Measurements from ENCODE around the gene BCL2L11. TPM values are rescaled to one million over a fixed set of nuclear protein-coding genes. Genes with fewer than 3 reads are reported as not detected.

The BCL2L11 gene
- total and polyA plus RNA-seq, 2 experiments from 2014 or later, result 10.6 to 22.5 TPM

DNA sequence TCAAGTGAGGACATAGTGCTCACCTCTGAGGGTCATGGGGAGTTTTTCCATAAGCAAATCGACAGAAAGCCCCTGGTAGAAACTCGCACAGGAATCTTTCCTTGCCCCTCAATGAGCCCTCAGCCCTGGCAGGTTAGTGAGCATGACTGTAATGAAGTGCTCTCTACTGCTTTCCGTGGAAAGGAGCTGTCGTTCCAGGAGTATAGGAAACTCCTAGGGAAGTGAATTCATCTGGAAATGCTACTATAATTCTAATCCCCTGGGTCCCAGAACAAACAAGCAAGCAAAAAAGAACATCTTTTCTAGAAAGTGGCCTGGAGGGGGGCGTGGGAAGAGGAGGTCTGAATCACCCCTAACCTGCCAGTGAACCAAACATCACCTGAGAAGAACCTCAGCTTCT, 18.1 kb downstream of the BCL2L11 start:
- H3K9me3 Mint-ChIP-seq, result no peaks in the 10 kb centered on the region
- H3K4me1 Mint-ChIP-seq, result peaks cover 18% of the 10 kb centered on the region; the same call in 2 of the 3 replicates
- no peak overlapping the region for H3K4me3 Mint-ChIP-seq
- Histone ChIP-seq H3K79me2 (replicated peaks; ENCODE audit: insufficient read depth) (peaks cover 87% of the 10 kb centered on the region), H3K9me2 (ENCODE audit: insufficient read depth) (no peaks in the 10 kb centered on the region), H3F3A (replicated peaks; ENCODE audit: low read depth) (no peaks in the 10 kb centered on the region), H3K36me3 (ENCODE audit: insufficient read depth) (peaks cover 5% of the 10 kb centered on the region; the same call in 1 of the 2 replicates), H3K27me3 (ENCODE audit: insufficient read depth) (no peaks in the 10 kb centered on the region), H3K4me1 (ENCODE audit: insufficient read depth) (no peaks in the 10 kb centered on the region), H3K4me3 (no peak overlapping the region), H2AFZ (no peak overlapping the region), H3K4me2 (no peak overlapping the region), H3K27ac (ENCODE audit: low read depth) (no peak overlapping the region), H4K20me1 (replicated peaks; ENCODE audit: insufficient read depth) (peaks cover 30% of the 10 kb centered on the region)
- DNase-seq (ENCODE audit: low spot score) (no peak), ATAC-seq (no peak)
- H3K27ac Mint-ChIP-seq, result peak overlapping the region; percentile 55; the same call in 1 of the 2 replicates
- H3K36me3 Mint-ChIP-seq (ENCODE audit: low read depth), result peaks cover 52% of the 10 kb centered on the region
- H3K27me3 Mint-ChIP-seq (ENCODE audit: insufficient read depth, low read depth, poor library complexity), result peaks cover 4% of the 10 kb centered on the region
- TF ChIP-seq NANOG (IDR thresholded peaks at IDR 0.05; ENCODE audit: borderline replicate concordance), result no peak
- no peak for TF ChIP-seq ZNF114 (CRISPR knock-in tag; IDR thresholded peaks at IDR 0.05)
- TF ChIP-seq, protein P1, sequence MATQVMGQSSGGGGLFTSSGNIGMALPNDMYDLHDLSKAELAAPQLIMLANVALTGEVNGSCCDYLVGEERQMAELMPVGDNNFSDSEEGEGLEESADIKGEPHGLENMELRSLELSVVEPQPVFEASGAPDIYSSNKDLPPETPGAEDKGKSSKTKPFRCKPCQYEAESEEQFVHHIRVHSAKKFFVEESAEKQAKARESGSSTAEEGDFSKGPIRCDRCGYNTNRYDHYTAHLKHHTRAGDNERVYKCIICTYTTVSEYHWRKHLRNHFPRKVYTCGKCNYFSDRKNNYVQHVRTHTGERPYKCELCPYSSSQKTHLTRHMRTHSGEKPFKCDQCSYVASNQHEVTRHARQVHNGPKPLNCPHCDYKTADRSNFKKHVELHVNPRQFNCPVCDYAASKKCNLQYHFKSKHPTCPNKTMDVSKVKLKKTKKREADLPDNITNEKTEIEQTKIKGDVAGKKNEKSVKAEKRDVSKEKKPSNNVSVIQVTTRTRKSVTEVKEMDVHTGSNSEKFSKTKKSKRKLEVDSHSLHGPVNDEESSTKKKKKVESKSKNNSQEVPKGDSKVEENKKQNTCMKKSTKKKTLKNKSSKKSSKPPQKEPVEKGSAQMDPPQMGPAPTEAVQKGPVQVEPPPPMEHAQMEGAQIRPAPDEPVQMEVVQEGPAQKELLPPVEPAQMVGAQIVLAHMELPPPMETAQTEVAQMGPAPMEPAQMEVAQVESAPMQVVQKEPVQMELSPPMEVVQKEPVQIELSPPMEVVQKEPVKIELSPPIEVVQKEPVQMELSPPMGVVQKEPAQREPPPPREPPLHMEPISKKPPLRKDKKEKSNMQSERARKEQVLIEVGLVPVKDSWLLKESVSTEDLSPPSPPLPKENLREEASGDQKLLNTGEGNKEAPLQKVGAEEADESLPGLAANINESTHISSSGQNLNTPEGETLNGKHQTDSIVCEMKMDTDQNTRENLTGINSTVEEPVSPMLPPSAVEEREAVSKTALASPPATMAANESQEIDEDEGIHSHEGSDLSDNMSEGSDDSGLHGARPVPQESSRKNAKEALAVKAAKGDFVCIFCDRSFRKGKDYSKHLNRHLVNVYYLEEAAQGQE (IDR thresholded peaks at IDR 0.05; ENCODE audit: unreplicated experiment), result no peak
- no peak for TF ChIP-seq STAT1 (IDR thresholded peaks at IDR 0.05; ENCODE audit: unreplicated experiment)
- TF ChIP-seq, protein P2, sequence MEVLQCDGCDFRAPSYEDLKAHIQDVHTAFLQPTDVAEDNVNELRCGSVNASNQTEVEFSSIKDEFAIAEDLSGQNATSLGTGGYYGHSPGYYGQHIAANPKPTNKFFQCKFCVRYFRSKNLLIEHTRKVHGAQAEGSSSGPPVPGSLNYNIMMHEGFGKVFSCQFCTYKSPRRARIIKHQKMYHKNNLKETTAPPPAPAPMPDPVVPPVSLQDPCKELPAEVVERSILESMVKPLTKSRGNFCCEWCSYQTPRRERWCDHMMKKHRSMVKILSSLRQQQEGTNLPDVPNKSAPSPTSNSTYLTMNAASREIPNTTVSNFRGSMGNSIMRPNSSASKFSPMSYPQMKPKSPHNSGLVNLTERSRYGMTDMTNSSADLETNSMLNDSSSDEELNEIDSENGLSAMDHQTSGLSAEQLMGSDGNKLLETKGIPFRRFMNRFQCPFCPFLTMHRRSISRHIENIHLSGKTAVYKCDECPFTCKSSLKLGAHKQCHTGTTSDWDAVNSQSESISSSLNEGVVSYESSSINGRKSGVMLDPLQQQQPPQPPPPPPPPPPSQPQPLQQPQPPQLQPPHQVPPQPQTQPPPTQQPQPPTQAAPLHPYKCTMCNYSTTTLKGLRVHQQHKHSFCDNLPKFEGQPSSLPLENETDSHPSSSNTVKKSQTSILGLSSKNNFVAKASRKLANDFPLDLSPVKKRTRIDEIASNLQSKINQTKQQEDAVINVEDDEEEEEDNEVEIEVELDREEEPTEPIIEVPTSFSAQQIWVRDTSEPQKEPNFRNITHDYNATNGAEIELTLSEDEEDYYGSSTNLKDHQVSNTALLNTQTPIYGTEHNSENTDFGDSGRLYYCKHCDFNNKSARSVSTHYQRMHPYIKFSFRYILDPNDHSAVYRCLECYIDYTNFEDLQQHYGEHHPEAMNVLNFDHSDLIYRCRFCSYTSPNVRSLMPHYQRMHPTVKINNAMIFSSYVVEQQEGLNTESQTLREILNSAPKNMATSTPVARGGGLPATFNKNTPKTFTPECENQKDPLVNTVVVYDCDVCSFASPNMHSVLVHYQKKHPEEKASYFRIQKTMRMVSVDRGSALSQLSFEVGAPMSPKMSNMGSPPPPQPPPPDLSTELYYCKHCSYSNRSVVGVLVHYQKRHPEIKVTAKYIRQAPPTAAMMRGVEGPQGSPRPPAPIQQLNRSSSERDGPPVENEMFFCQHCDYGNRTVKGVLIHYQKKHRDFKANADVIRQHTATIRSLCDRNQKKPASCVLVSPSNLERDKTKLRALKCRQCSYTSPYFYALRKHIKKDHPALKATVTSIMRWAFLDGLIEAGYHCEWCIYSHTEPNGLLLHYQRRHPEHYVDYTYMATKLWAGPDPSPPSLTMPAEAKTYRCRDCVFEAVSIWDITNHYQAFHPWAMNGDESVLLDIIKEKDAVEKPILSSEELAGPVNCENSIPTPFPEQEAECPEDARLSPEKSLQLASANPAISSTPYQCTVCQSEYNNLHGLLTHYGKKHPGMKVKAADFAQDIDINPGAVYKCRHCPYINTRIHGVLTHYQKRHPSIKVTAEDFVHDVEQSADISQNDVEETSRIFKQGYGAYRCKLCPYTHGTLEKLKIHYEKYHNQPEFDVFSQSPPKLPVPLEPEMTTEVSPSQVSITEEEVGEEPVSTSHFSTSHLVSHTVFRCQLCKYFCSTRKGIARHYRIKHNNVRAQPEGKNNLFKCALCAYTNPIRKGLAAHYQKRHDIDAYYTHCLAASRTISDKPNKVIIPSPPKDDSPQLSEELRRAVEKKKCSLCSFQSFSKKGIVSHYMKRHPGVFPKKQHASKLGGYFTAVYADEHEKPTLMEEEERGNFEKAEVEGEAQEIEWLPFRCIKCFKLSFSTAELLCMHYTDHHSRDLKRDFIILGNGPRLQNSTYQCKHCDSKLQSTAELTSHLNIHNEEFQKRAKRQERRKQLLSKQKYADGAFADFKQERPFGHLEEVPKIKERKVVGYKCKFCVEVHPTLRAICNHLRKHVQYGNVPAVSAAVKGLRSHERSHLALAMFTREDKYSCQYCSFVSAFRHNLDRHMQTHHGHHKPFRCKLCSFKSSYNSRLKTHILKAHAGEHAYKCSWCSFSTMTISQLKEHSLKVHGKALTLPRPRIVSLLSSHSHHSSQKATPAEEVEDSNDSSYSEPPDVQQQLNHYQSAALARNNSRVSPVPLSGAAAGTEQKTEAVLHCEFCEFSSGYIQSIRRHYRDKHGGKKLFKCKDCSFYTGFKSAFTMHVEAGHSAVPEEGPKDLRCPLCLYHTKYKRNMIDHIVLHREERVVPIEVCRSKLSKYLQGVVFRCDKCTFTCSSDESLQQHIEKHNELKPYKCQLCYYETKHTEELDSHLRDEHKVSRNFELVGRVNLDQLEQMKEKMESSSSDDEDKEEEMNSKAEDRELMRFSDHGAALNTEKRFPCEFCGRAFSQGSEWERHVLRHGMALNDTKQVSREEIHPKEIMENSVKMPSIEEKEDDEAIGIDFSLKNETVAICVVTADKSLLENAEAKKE (CRISPR knock-in tag; IDR thresholded peaks at IDR 0.05), result no peak
- TF ChIP-seq JUNB (IDR thresholded peaks at IDR 0.05; ENCODE audit: unreplicated experiment), result no peak
- TF ChIP-seq ZNF331 (CRISPR knock-in tag; IDR thresholded peaks at IDR 0.05; ENCODE audit: low read depth), result no peak
- no peak for TF ChIP-seq EZH2phosphoT487 (IDR thresholded peaks at IDR 0.05; ENCODE audit: unreplicated experiment)
- TF ChIP-seq, protein P3, sequence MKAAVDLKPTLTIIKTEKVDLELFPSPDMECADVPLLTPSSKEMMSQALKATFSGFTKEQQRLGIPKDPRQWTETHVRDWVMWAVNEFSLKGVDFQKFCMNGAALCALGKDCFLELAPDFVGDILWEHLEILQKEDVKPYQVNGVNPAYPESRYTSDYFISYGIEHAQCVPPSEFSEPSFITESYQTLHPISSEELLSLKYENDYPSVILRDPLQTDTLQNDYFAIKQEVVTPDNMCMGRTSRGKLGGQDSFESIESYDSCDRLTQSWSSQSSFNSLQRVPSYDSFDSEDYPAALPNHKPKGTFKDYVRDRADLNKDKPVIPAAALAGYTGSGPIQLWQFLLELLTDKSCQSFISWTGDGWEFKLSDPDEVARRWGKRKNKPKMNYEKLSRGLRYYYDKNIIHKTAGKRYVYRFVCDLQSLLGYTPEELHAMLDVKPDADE (IDR thresholded peaks at IDR 0.05), result no peak
- no peak for TF ChIP-seq POLR2AphosphoS5 (IDR thresholded peaks at IDR 0.05; ENCODE audit: low read depth)
- TF ChIP-seq, protein P4, sequence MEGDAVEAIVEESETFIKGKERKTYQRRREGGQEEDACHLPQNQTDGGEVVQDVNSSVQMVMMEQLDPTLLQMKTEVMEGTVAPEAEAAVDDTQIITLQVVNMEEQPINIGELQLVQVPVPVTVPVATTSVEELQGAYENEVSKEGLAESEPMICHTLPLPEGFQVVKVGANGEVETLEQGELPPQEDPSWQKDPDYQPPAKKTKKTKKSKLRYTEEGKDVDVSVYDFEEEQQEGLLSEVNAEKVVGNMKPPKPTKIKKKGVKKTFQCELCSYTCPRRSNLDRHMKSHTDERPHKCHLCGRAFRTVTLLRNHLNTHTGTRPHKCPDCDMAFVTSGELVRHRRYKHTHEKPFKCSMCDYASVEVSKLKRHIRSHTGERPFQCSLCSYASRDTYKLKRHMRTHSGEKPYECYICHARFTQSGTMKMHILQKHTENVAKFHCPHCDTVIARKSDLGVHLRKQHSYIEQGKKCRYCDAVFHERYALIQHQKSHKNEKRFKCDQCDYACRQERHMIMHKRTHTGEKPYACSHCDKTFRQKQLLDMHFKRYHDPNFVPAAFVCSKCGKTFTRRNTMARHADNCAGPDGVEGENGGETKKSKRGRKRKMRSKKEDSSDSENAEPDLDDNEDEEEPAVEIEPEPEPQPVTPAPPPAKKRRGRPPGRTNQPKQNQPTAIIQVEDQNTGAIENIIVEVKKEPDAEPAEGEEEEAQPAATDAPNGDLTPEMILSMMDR (conservative IDR thresholded peaks at IDR 0.05; ENCODE audit: low read depth in 2 of 2), result no peak
- TF ChIP-seq CREB1 (CRISPR knock-in tag; IDR thresholded peaks at IDR 0.05; ENCODE audit: low read depth), result no peak
